CD4-positive, alpha-beta T cell treated with Interleukin-4 for 1 hour (primary cell): ENCODE data around the gene CLEC6A.
"Not testable (repeated sequence)": the region's sequence is repeated elsewhere in the genome, so short reads cannot be mapped to it uniquely, and the experiment has no call there.

ENCODE experiments used
- DNase-seq, 2 donors: peaks; one replicate each; pipeline ENCODE4 v3.0.0-alpha.2; 2020 to 2022

The CLEC6A gene

DNA sequence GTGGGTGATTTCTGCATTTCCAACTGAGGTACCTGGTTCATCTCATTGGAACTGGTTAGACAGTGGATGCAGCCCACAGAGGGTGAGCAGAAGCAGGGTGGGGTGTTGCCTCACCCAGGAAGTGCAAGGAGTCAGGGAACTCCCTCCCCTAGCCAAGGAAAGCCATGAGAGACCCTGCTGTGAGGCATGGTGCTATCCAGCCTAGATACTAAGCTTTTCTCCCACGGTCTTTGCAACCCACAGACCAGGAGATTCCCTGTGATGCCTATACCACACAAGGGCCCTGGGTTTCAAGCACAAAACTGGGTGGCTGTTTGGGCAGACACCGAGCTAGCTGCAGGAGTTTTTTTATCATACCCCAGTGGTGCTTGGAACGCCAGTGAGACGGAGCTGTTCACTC, 39.9 kb downstream of the CLEC6A start:
- DNase-seq: not testable (repeated sequence)

GRCh38 chr12:8496074-8496473, 40.3 kb downstream of the CLEC6A start:
- DNase-seq: not testable (repeated sequence)

DNA sequence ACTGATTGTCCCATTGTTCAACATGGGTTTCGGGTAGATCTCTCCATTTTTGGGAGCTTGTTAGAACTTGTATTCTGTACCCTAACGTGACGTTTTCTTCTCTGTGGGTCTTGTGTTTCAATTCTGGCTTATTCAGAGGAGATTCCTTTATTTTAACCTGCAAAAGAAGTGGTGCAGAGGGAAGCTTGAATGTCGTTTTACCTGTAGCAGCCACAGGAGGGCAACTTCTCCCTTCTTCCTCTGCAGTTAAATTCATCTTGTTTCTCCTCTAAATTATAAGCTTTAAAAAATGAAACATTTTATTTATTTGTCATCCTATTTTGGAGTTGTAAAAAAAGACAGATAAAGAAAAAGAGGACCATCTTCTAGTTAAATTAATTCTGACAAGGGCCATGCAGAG, 43.9 kb downstream of the CLEC6A start:
- no peak for DNase-seq

GRCh38 chr12:8501720-8502119, 46.0 kb downstream of the CLEC6A start:
- DNase-seq: no peak

DNA sequence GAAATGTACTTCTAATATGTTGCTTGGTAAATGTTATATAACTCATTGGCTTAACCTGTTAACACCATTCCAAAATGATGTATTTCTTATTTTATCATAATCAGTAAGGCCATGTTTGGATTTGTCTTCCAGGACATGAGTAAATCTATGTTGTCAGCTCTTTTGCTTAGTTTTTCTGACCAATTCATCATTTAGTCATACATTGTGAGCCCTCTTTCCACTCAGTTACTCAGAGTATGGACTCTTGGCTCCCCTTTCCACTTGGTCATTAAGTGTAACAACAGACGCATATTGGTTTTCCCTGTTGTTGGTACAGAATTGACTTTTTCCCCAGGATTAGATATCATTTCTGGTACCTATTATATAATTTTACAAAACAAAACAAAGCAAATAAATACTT, 48.6 kb downstream of the CLEC6A start:
- no peak for DNase-seq

DNA sequence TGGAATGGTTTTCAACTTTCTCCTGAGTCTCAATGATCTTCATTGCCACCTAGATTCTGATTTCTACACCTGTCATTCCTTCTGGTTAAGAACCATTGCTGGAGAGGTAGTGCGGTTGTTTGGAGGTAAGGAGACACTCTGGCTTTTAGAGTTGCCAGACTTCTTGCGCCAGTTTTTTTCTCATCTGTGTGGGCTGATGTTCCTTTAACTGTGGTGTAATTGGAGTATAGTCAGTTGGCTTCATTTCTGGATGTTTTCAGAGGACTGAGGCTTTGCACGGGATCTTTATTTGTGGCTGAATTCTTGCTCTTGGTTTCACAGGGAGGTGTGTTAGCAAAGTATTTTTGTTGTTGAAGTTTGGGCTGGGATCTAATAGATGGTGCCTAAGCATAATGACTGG, 51.8 kb downstream of the CLEC6A start:
- no peak for DNase-seq

DNA sequence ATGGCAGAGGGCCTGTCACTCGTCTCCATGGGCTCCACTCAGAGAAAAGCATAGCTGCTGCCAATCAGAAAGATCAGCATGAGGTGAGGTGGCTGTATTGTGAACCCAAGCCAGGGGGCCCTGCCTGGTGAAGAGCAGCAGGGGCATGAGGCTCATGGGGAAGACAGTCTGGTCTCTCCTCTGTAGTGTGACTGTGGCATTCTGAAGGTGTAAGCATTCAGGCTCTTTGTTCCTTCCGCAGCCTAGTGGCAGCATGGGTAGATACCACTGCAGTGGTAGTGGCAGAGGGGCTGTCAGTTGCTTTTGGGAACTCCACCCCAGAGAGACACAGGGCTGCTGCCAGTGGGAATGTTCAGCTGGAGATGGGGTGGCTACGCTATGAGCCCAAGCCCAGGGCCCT, 52.5 kb downstream of the CLEC6A start:
- no peak for DNase-seq

- no peak for DNase-seq
These were observed 53.4 kb downstream of the CLEC6A start for GRCh38 chr12:8508910-8509841.

GRCh38 chr12:8513256-8513655, 57.5 kb downstream of the CLEC6A start, which contains the start of gene CLEC4D:
CLEC4D (plus strand) TSS chr12:8513503; CDS start chr12:8513733, 230 bp downstream.
- no peak for DNase-seq

- no peak for DNase-seq
These were observed 62.2 kb downstream of the CLEC6A start for GRCh38 chr12:8517971-8518370.

- DNase-seq: no peak
These were observed 63.4 kb downstream of the CLEC6A start for GRCh38 chr12:8519171-8519570.

- DNase-seq: no peak
These were observed 71.7 kb downstream of the CLEC6A start for GRCh38 chr12:8527250-8528130.
